Transverse colon (tissue), 4 donors: Measurements from ENCODE around the gene YWHAB. TPM values are rescaled to one million over a fixed set of nuclear protein-coding genes. Genes with fewer than 3 reads are reported as not detected.

Experiments used
- DNase-seq: peaks from one replicate; pipeline ENCODE4 v3.0.0-alpha.2; 2019
- H3K27ac ChIP-seq, 4 donors: fragments of 200-600 bp; sonication (generic); 2 replicates each; pipeline ENCODE4 v1.5.1; 2016 to 2018; ENCODE audit warnings: inconsistent platforms in 4 of 4
- H3K27me3 ChIP-seq: fragments of 200-600 bp; sonication (generic); 2 replicates; pipeline ENCODE4 v1.5.1; 2017; ENCODE audit warnings: inconsistent platforms
- H3K36me3 ChIP-seq, 4 donors: fragments of 200-600 bp; sonication (generic); 2 replicates each; pipeline ENCODE4 v1.5.1; 2017 to 2019; ENCODE audit warnings: inconsistent platforms in 4 of 4
- H3K4me1 ChIP-seq, 4 donors: fragments of 200-600 bp; sonication (generic); 2 replicates each; pipeline ENCODE4 v1.5.1; 2017 to 2020; ENCODE audit warnings: inconsistent platforms in 4 of 4
- H3K4me3 ChIP-seq, 4 donors: fragments of 200-600 bp; sonication (generic); 1 replicate in 1 of 4; 2 replicates in 3 of 4; pipeline versions ENCODE4 v1.5.1 to v1.6.1; 2017 to 2019; ENCODE audit warnings: inconsistent platforms in 4 of 4
- H3K9me3 ChIP-seq, 2 donors: fragments of 200-600 bp; sonication (generic); 2 replicates each; pipeline ENCODE4 v1.5.1; 2017 to 2019; ENCODE audit warnings: inconsistent platforms in 2 of 2
- EP300 ChIP-seq: sonication (generic); formaldehyde crosslinking; IDR thresholded peaks from one replicate; pipeline ENCODE4 v1.6.1; 2017; ENCODE audit warnings: antibody characterized with exemption, low read depth
- POLR2A ChIP-seq: fragments of 450-650 bp; IDR thresholded peaks from one replicate; pipeline ENCODE4 v1.6.1; 2016; ENCODE audit warnings: antibody characterized with exemption, mild to moderate bottlenecking, moderate library complexity
- POLR2AphosphoS5 ChIP-seq, 3 donors: sonication (generic); formaldehyde crosslinking; IDR thresholded peaks; one replicate each; pipeline ENCODE4 v1.6.1; 2016; ENCODE audit warnings: antibody characterized with exemption in 3 of 3
- WGBS, 2 donors: methylation state at CpG; one replicate each; pipeline ENCODE4 v1.1.5; 2018; ENCODE audit warnings: low coverage in 1 of 2; 5-methylcytosine and 5-hydroxymethylcytosine counted together
- in situ Hi-C, 4 donors: fragments of 200-750 bp; cut with MboI; loops; one replicate each; pipeline versions ENCODE4 v1.15.0 to v1.15.1; 2017; ENCODE audit warnings: low sequenced_read_pairs in 3 of 4, low pct_ligation_motif_present in 1 of 4, low pct_unique_long_range_greater_than_20kb in 1 of 4
- intact Hi-C: fragments of 100-400 bp; cut with DNase I; formaldehyde crosslinking; loops from one replicate; pipeline ENCODE4 v1.15.1; 2023; ENCODE audit warnings: low total_unique reads
- total RNA-seq, 4 donors: library from RNA; depleted of rRNA; stranded (reverse); fragments of >200 nt; gene quantifications; one replicate each; pipeline ENCODE4 v1.1.0, GENCODE V29; 2016
- TF ChIP-seq, protein P1 (sequence below), 5 experiments: fragments of 200-600 bp in 3 of 5; fragments of 450-650 bp in 2 of 5; sonication (generic) in 3 of 5; IDR thresholded peaks; 1 replicate in 2 of 5; 2 replicates in 3 of 5; pipeline ENCODE4 v1.5.1; 2016 to 2017; ENCODE audit warnings: antibody characterized with exemption in 5 of 5, inconsistent platforms in 3 of 5, mild to moderate bottlenecking in 2 of 5, moderate library complexity in 1 of 5

YWHAB gene
- total RNA-seq, 4 donors from 2014 or later = 73.2 to 170 (median 117) TPM

DNA sequence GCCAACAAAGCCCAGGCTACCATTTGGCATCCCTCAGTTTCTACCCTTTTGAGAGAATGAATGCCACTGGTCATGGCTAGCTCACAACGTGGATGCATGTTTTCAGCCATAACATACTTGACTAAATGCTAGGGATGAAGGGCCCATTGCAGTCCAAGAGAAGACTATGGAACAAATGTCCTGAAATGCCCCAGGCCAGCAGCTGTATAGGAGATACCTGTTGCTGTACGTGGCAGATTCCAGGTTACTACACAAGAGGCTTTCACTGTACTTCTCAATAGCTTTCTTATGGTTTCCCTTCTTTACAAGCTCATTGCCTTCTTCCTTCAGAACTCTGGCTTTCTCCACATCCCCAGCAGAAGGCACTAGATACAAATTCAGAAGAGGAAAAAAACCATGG lies 63.0 kb downstream of the YWHAB start:
- intact Hi-C loops (no loop called here), in situ Hi-C loops (no loop called here)
- no peak for TF ChIP-seq EP300
- TF ChIP-seq, protein P1, sequence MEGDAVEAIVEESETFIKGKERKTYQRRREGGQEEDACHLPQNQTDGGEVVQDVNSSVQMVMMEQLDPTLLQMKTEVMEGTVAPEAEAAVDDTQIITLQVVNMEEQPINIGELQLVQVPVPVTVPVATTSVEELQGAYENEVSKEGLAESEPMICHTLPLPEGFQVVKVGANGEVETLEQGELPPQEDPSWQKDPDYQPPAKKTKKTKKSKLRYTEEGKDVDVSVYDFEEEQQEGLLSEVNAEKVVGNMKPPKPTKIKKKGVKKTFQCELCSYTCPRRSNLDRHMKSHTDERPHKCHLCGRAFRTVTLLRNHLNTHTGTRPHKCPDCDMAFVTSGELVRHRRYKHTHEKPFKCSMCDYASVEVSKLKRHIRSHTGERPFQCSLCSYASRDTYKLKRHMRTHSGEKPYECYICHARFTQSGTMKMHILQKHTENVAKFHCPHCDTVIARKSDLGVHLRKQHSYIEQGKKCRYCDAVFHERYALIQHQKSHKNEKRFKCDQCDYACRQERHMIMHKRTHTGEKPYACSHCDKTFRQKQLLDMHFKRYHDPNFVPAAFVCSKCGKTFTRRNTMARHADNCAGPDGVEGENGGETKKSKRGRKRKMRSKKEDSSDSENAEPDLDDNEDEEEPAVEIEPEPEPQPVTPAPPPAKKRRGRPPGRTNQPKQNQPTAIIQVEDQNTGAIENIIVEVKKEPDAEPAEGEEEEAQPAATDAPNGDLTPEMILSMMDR (IDR thresholded peaks at IDR 0.05) = no peak
- TF ChIP-seq POLR2A = no peak
- no peak for DNase-seq
- H3K4me1 ChIP-seq = no peaks in the 10 kb centered on the region
- no peak overlapping the region for H3K4me3 ChIP-seq
- no peaks in the 10 kb centered on the region for H3K27me3 ChIP-seq
- 92 to 100% methylated on average over 1 to 2 of the region's 2 CpGs for WGBS, 2 donors
- H3K27ac ChIP-seq = no peak overlapping the region
- H3K9me3 ChIP-seq = no peaks in the 10 kb centered on the region
- peaks cover 0 to 44% (median 18%) of the 10 kb centered on the region in 4 donors for H3K36me3 ChIP-seq

DNA sequence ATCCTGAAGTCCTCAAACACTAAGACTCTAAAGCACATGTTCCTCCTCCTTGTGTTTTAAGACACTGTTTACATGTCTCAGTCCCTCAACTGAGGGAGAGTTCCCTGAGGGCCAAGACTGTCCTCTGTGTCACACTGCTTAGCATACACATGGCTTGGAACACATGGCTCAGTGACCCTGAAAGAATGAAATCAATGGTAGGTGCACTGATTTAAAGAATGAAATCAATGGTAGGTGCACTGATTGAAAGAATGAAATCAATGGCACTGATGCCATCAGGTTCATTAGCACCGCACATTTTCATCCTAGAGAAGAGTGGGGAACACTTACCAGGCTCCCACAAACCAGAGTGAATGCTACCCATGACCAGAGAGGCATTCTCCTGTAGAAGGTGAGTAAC lies 64.9 kb downstream of the YWHAB start:
- Histone ChIP-seq H3K9me3 (no peaks in the 10 kb centered on the region), H3K27me3 (no peaks in the 10 kb centered on the region), H3K27ac (no peak overlapping the region), H3K4me3 (no peak overlapping the region), H3K36me3 (peaks cover 0 to 50% (median 25%) of the 10 kb centered on the region in 4 donors), H3K4me1 (no peaks in the 10 kb centered on the region)
- DNase-seq = no peak
- in situ Hi-C loops (no loop called here), intact Hi-C loops (loop anchor here (5.0 kb wide), 1 partner anchor 1322 kb away; no protein-coding TSS in a partner anchor)
- TF ChIP-seq EP300 (no peak), POLR2A (no peak), POLR2AphosphoS5 (IDR thresholded peaks at IDR 0.05) (no peak)
- TF ChIP-seq, protein P1 (IDR thresholded peaks at IDR 0.05) = no peak
- 92% methylated on average over 1 of the region's 1 CpG; no CpG with 5 or more reads in 1 of the 2 donors for WGBS, 2 donors

GRCh38 chr20:44952731-44953130 lies 67.2 kb downstream of the YWHAB start:
- no peak for DNase-seq
- Histone ChIP-seq H3K4me1 (no peaks in the 10 kb centered on the region), H3K36me3 (peaks cover 0 to 48% (median 22%) of the 10 kb centered on the region in 4 donors), H3K27me3 (no peaks in the 10 kb centered on the region), H3K27ac (no peak overlapping the region), H3K9me3 (no peaks in the 10 kb centered on the region), H3K4me3 (no peak overlapping the region)
- TF ChIP-seq, protein P1 (IDR thresholded peaks at IDR 0.05) = no peak
- no peak for TF ChIP-seq EP300
- TF ChIP-seq POLR2A = no peak
- TF ChIP-seq POLR2AphosphoS5 (IDR thresholded peaks at IDR 0.05) = no peak
- in situ Hi-C loops = no loop called here
- intact Hi-C loops = loop anchor here (5.0 kb wide), 1 partner anchor 1320 kb away; no protein-coding TSS in a partner anchor
- WGBS, 2 donors = 80 to 85% methylated on average over 1 of the region's 1 CpG

- intact Hi-C loops = loop anchor here (5.0 kb wide), 1 partner anchor 1318 kb away; no protein-coding TSS in a partner anchor
- in situ Hi-C loops = no loop called here
- H3K27me3 ChIP-seq = no peaks in the 10 kb centered on the region
- no peaks in the 10 kb centered on the region for H3K9me3 ChIP-seq
- 97 to 100% methylated on average over 3 to 5 of the region's 5 CpGs for WGBS, 2 donors
- H3K36me3 ChIP-seq = peaks cover 0 to 40% (median 21%) of the 10 kb centered on the region in 4 donors
- no peak for DNase-seq
- H3K27ac ChIP-seq = no peak overlapping the region
- no peak overlapping the region for H3K4me3 ChIP-seq
- H3K4me1 ChIP-seq = peaks cover 3 to 12% (median 7%) of the 10 kb centered on the region in 4 donors
- TF ChIP-seq, protein P1 (IDR thresholded peaks at IDR 0.05) = no peak
- TF ChIP-seq POLR2A = no peak
- TF ChIP-seq EP300 = no peak
- TF ChIP-seq POLR2AphosphoS5 (IDR thresholded peaks at IDR 0.05) = no peak
Measured at GRCh38 chr20:44954211-44954610, 68.7 kb downstream of the YWHAB start.
